Stromal cell of bone marrow (primary cell): ENCODE data around the gene PCOLCE2.
A peak's percentile ranks its signal among the peaks of the same experiment; 100 is the strongest.
"Not testable (repeated sequence)": the region's sequence is repeated elsewhere in the genome, so short reads cannot be mapped to it uniquely, and the experiment has no call there.

ENCODE experiments used
- DNase-seq: peaks from one replicate; pipeline ENCODE4 v3.0.0-alpha.2; 2012; ENCODE audit warnings: low read depth

PCOLCE2 gene

GRCh38 chr3:142902356-142902755 is 13.5 kb upstream of the PCOLCE2 start:
- peak; percentile 42 for DNase-seq

GRCh38 chr3:142898346-142899213 is 9.7 kb upstream of the PCOLCE2 start:
- no peak for DNase-seq

- no peak for DNase-seq
Measured at GRCh38 chr3:142897807-142898206, 8.9 kb upstream of the PCOLCE2 start.

- DNase-seq, result no peak
Measured at GRCh38 chr3:142896996-142897395, 8.1 kb upstream of the PCOLCE2 start.

GRCh38 chr3:142896201-142896755 is 7.4 kb upstream of the PCOLCE2 start:
- DNase-seq, result peak; percentile 76

GRCh38 chr3:142894493-142894892 is 5.6 kb upstream of the PCOLCE2 start:
- DNase-seq, result no peak

GRCh38 chr3:142892714-142893113 is 3.8 kb upstream of the PCOLCE2 start:
- no peak for DNase-seq

GRCh38 chr3:142890592-142890991 is 1.7 kb upstream of the PCOLCE2 start:
- DNase-seq, result no peak

- DNase-seq, result no peak
Measured at GRCh38 chr3:142889212-142890014, 530 bp upstream of the PCOLCE2 start.

- DNase-seq, result peak; percentile 48
Measured at GRCh38 chr3:142888099-142888480, 793 bp downstream of the PCOLCE2 start.

- peak; percentile 59 for DNase-seq
Measured at GRCh38 chr3:142886940-142887339, 1.9 kb downstream of the PCOLCE2 start.

GRCh38 chr3:142886021-142886420 is 2.9 kb downstream of the PCOLCE2 start:
- DNase-seq, result no peak

GRCh38 chr3:142884531-142884930 is 4.4 kb downstream of the PCOLCE2 start:
- DNase-seq, result no peak

GRCh38 chr3:142883534-142883933 is 5.3 kb downstream of the PCOLCE2 start:
- DNase-seq, result not testable (repeated sequence)

- no peak for DNase-seq
Measured at GRCh38 chr3:142881445-142882224, 7.2 kb downstream of the PCOLCE2 start.

GRCh38 chr3:142878649-142879300 is 10.1 kb downstream of the PCOLCE2 start:
- no peak for DNase-seq

GRCh38 chr3:142876417-142876816 is 12.5 kb downstream of the PCOLCE2 start:
- no peak for DNase-seq

GRCh38 chr3:142875583-142876207 is 13.2 kb downstream of the PCOLCE2 start:
- no peak for DNase-seq

- DNase-seq, result no peak
Measured at GRCh38 chr3:142875099-142875498, 13.8 kb downstream of the PCOLCE2 start.

- DNase-seq, result not testable (repeated sequence)
Measured at GRCh38 chr3:142868382-142868781, 20.5 kb downstream of the PCOLCE2 start.
